ENCODE results near the gene ITGB1. TPM values are rescaled to one million over a fixed set of nuclear protein-coding genes. Genes with fewer than 3 reads are reported as not detected.

Gene ITGB1
- total and polyA plus RNA-seq, 9 donors = 308 to 467 (median 379) TPM

DNA sequence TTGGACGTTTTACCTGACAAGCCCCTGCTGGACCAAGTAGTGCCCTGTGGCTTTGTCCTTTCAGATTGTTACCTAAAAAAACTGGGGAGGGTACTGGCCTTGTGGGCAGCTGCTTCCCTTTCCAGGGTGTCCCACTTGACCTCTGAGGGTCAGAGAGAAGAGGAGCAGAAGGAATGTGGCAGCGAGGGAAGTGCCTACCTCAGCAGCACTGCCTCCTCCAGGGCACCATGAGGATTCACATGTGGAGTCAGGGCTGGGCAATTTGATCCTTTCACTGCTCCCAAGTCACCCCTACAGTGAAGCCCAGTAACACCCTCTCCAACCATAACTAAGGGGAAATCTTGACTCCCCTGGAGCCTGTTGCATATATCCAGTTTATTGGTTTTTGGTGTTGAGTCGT, 64.6 kb downstream of the ITGB1 start:
- WGBS (ENCODE audit: insufficient coverage) = 0% methylated on average over 1 of the region's 3 CpGs
- no peaks in the 10 kb centered on the region for H3K9me3 ChIP-seq (replicated peaks; ENCODE audit: control insufficient read depth, low read depth, low read length)
- no peaks in the 10 kb centered on the region for H3K4me1 ChIP-seq (ENCODE audit: control insufficient read depth, insufficient read depth, low read length)
- H3K27ac ChIP-seq (ENCODE audit: low read length) = no peak overlapping the region
- H3K36me3 ChIP-seq (ENCODE audit: control insufficient read depth, insufficient read depth, low read length) = peaks cover 9% of the 10 kb centered on the region
- DNase-seq = no peak
- no peak overlapping the region for H3K4me3 ChIP-seq (ENCODE audit: low read length)
- no peaks in the 10 kb centered on the region for H3K27me3 ChIP-seq (ENCODE audit: control insufficient read depth, insufficient read depth, low read length)

DNA sequence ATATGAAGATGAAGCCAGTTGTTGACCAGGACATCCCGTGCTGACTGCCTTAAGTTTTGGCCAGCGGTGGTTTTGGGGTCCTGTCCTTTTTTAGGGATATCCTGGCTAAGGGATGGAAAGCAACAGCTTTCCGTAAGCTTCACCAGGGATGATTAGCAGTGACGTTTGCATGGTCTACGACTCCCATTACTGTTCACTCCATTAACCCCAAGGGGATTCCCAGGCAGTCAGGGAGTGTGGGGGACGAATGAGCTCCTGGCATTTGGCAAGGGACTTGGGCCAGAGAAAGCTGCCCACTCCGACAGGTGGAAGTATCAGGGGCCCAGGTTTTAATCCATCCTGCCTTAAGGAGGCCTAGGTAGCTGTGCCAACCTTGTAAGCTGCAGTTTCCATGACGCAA, 66.8 kb downstream of the ITGB1 start:
- DNase-seq = peak; percentile 15
- Histone ChIP-seq H3K27ac (ENCODE audit: low read length) (no peak overlapping the region), H3K4me3 (ENCODE audit: low read length) (no peak overlapping the region), H3K9me3 (replicated peaks; ENCODE audit: control insufficient read depth, low read depth, low read length) (no peaks in the 10 kb centered on the region), H3K4me1 (ENCODE audit: control insufficient read depth, insufficient read depth, low read length) (no peaks in the 10 kb centered on the region), H3K36me3 (ENCODE audit: control insufficient read depth, insufficient read depth, low read length) (no peaks in the 10 kb centered on the region), H3K27me3 (ENCODE audit: control insufficient read depth, insufficient read depth, low read length) (no peaks in the 10 kb centered on the region)
- 82% methylated on average over 4 of the region's 8 CpGs for WGBS (ENCODE audit: insufficient coverage)

DNA sequence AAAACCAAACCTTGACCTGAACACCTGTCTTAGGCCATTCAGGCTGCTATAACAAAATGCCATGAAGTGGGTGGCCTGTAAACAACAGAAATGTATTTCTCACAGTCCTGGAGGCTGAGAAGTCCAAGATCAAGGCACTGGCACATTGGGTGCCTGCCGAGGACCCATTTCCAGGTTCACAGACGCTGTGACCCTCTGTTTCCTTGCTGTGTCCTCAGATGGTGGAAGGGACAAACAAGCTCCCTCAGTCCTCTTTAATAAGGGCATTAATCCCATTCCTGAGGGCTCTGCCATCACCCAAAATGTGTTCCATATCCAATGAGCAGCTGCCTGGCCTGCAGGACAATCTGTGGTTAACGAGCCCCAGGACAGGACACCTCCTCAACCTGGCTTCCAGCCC, 67.6 kb downstream of the ITGB1 start:
- 78% methylated on average over 2 of the region's 3 CpGs for WGBS (ENCODE audit: insufficient coverage)

DNA sequence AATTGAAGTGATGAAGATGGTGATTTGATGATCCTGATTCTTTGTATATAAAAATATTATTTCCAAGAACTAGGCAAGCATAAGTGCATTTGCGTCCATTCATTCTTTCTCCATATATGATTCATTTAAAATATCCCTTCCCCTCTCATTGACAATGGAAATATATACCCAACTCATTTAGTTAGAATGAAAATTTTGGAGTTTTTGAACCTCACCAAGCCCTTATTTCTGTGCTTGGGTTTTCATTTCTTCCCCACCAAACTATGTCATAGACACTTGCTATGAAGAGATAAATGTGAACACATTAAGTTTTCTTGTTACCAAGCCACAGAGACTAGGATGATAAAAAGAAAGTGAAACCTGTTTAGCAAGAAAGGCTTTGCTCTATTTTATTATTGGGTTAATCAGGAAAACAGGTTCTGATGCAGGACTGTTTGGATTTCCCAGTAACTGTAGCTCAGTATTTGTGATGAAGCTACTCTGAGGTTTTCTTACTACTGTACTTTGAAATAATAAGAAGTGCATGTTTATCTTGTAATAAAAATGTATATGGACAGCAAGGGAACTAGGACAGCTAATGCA, 68.3 kb downstream of the ITGB1 start:
- H3K4me3 ChIP-seq (ENCODE audit: low read length) = no peak overlapping the region
- no peak for DNase-seq
- no peaks in the 10 kb centered on the region for H3K27me3 ChIP-seq (ENCODE audit: control insufficient read depth, insufficient read depth, low read length)
- no peaks in the 10 kb centered on the region for H3K9me3 ChIP-seq (replicated peaks; ENCODE audit: control insufficient read depth, low read depth, low read length)
- no peaks in the 10 kb centered on the region for H3K36me3 ChIP-seq (ENCODE audit: control insufficient read depth, insufficient read depth, low read length)
- H3K27ac ChIP-seq (ENCODE audit: low read length) = no peak overlapping the region
- no CpG with 5 or more reads among the region's 1 CpG for WGBS (ENCODE audit: insufficient coverage)
- no peaks in the 10 kb centered on the region for H3K4me1 ChIP-seq (ENCODE audit: control insufficient read depth, insufficient read depth, low read length)

More for the DNA sequence above, 67.6 kb downstream of the ITGB1 start:
- Histone ChIP-seq H3K4me3 (ENCODE audit: low read length) (no peak overlapping the region), H3K9me3 (replicated peaks; ENCODE audit: control insufficient read depth, low read depth, low read length) (no peaks in the 10 kb centered on the region), H3K27me3 (ENCODE audit: control insufficient read depth, insufficient read depth, low read length) (no peaks in the 10 kb centered on the region), H3K36me3 (ENCODE audit: control insufficient read depth, insufficient read depth, low read length) (no peaks in the 10 kb centered on the region), H3K27ac (ENCODE audit: low read length) (no peak overlapping the region), H3K4me1 (ENCODE audit: control insufficient read depth, insufficient read depth, low read length) (no peaks in the 10 kb centered on the region)
- DNase-seq = no peak

DNA sequence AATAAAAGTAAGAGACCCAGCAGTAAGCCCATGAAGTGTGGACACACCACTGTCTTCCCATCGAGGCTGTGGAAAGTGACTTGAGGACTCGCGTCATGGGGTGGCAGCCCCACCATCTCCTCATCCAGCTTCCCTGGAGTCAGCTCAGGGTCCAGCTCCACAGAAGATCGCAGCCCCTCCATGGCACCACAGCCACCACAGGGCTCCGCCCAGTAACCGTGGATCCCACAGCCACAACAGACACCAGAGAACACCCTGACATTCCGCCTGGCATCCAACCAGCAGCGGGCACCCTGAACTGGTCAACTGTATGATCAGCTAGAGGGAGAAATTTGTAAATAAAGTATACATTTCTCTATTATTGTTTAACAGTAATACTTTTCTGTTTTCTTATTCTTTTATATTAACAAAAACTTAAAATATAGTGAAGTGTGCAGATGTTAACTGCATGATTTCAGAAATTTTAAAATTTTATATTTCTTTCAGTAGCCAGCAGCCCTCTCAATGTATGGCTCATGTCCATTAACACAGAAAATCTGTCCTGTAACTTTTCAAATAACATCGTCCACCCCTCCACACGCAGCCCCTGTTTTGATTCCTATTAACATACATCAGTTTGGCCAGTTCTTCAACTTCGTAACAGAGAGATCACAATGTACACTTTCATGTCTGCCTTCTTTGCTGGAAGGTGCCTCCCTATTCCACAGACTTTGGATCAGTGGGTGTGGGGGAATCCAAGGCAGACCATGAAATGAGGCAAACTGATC, 69.7 kb downstream of the ITGB1 start:
- Histone ChIP-seq H3K4me1 (ENCODE audit: control insufficient read depth, insufficient read depth, low read length) (no peaks in the 10 kb centered on the region), H3K27ac (ENCODE audit: low read length) (no peak overlapping the region), H3K27me3 (ENCODE audit: control insufficient read depth, insufficient read depth, low read length) (no peaks in the 10 kb centered on the region), H3K36me3 (ENCODE audit: control insufficient read depth, insufficient read depth, low read length) (no peaks in the 10 kb centered on the region), H3K9me3 (replicated peaks; ENCODE audit: control insufficient read depth, low read depth, low read length) (no peaks in the 10 kb centered on the region), H3K4me3 (ENCODE audit: low read length) (no peak overlapping the region)
- 96% methylated on average over 6 of the region's 11 CpGs for WGBS (ENCODE audit: insufficient coverage)
- DNase-seq = no peak

DNA sequence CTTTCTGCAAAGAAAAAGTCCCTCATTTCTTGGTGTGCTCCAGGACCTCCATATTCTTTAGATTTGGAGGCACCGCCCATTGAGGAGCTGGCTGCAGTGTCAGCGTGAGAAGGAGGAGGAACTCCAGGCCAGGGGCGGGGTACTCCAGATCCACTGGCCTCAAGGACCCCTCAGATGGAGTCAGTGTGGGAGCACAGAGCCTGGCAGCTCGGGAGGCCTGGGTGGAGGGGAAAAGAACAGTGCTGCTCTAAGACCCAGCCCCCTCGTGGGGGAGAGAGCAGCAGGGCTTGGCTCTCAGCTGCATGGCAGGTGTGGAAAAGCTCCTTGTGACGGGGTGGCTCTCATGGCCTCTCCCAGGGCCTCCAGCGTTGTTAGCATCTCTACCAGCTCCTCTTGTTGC, 70.5 kb downstream of the ITGB1 start:
- WGBS (ENCODE audit: insufficient coverage) = 80% methylated on average over 5 of the region's 7 CpGs
- Histone ChIP-seq H3K4me3 (ENCODE audit: low read length) (no peak overlapping the region), H3K27me3 (ENCODE audit: control insufficient read depth, insufficient read depth, low read length) (no peaks in the 10 kb centered on the region), H3K9me3 (replicated peaks; ENCODE audit: control insufficient read depth, low read depth, low read length) (no peaks in the 10 kb centered on the region), H3K36me3 (ENCODE audit: control insufficient read depth, insufficient read depth, low read length) (no peaks in the 10 kb centered on the region), H3K4me1 (ENCODE audit: control insufficient read depth, insufficient read depth, low read length) (no peaks in the 10 kb centered on the region), H3K27ac (ENCODE audit: low read length) (no peak overlapping the region)
- no peak for DNase-seq

DNA sequence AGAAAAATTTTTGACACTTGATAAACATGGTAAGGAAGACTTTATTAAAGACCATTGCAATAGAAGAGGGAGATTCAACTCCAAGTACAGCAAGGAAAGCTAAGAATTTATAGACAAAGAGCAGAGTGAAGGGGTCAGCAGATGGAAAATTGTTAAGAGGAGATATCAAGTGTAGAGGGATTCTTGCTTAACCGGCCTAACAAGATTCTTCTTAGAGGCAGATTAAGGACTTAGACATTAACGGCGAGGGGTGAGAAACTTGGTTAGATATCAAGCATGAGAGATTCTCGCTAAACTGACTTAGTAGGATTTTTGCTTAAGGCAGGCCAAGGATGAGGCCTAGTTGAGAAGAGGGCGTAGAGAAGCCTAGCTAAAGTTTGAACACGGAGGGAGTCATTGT, 76.0 kb downstream of the ITGB1 start:
- Histone ChIP-seq H3K27ac (ENCODE audit: low read length) (no peak overlapping the region), H3K36me3 (ENCODE audit: control insufficient read depth, insufficient read depth, low read length) (no peaks in the 10 kb centered on the region), H3K27me3 (ENCODE audit: control insufficient read depth, insufficient read depth, low read length) (no peaks in the 10 kb centered on the region), H3K4me1 (ENCODE audit: control insufficient read depth, insufficient read depth, low read length) (no peaks in the 10 kb centered on the region), H3K9me3 (replicated peaks; ENCODE audit: control insufficient read depth, low read depth, low read length) (no peaks in the 10 kb centered on the region), H3K4me3 (ENCODE audit: low read length) (no peak overlapping the region)
- 91% methylated on average over 6 of the region's 6 CpGs for WGBS (ENCODE audit: insufficient coverage)
- no peak for DNase-seq

DNA sequence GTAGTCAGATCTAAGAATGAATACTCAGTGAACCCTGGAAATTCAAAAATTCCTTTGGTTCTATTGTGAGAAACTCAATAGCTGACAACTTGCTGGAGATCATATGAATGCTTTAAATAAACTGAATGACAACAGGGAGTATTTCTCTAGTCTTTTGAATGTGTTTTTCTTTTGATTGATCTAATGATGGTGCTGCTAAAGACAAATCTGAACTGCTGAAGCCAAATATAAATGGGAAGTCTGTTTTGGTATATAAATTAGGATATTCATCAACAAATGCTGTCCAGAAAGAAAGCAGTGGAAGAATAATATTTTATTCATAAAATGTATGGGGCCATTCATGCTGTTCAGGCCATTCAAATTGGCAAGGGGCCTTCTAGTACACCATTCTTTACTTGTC, 79.4 kb downstream of the ITGB1 start:
- DNase-seq = no peak

DNA sequence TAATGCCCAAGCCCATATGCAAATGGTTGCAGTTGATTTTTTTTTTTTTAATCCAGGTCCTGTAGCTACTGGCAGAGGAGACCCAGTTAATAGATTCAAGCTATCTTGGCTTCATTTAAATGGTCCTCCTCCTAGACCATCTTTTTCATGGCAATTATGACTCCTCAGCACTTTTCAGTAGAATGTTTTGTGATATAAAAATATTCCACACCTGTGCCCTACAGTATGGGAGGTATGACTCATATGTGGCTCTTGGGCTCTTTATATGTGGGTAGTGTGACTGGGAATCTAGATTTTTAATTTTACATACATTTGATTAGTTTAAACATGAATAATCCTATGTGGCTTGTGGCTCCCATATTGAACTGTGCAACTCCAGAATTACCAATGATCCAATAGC, 80.1 kb downstream of the ITGB1 start:
- Histone ChIP-seq H3K27me3 (ENCODE audit: control insufficient read depth, insufficient read depth, low read length) (no peaks in the 10 kb centered on the region), H3K27ac (ENCODE audit: low read length) (no peak overlapping the region), H3K9me3 (replicated peaks; ENCODE audit: control insufficient read depth, low read depth, low read length) (no peaks in the 10 kb centered on the region), H3K36me3 (ENCODE audit: control insufficient read depth, insufficient read depth, low read length) (no peaks in the 10 kb centered on the region), H3K4me3 (ENCODE audit: low read length) (no peak overlapping the region), H3K4me1 (ENCODE audit: control insufficient read depth, insufficient read depth, low read length) (no peaks in the 10 kb centered on the region)
- DNase-seq = no peak

More for the DNA sequence above, 79.4 kb downstream of the ITGB1 start:
- no peaks in the 10 kb centered on the region for H3K36me3 ChIP-seq (ENCODE audit: control insufficient read depth, insufficient read depth, low read length)
- no peak overlapping the region for H3K4me3 ChIP-seq (ENCODE audit: low read length)
- H3K27me3 ChIP-seq (ENCODE audit: control insufficient read depth, insufficient read depth, low read length) = no peaks in the 10 kb centered on the region
- H3K27ac ChIP-seq (ENCODE audit: low read length) = no peak overlapping the region
- no peaks in the 10 kb centered on the region for H3K9me3 ChIP-seq (replicated peaks; ENCODE audit: control insufficient read depth, low read depth, low read length)
- no peaks in the 10 kb centered on the region for H3K4me1 ChIP-seq (ENCODE audit: control insufficient read depth, insufficient read depth, low read length)

DNA sequence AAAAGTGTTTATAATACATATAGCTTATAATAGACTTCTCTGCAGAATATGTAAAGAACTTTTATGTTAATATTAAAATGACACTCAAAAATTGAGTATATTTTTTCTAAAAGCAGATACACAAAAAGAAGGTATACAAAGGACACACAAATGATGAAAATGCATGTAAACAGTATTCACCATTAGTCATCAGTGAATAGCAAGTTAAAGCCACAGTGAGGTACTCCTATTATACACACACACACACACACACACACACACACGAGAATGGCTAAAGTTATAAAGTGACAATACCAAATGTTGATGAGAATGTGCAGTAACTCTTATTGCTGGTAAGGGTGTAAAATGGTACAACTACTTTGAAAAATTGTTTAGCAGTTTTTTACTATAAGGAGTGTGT, 92.9 kb downstream of the ITGB1 start:
- Histone ChIP-seq H3K4me3 (ENCODE audit: low read length) (no peak overlapping the region), H3K27me3 (ENCODE audit: control insufficient read depth, insufficient read depth, low read length) (no peaks in the 10 kb centered on the region), H3K9me3 (replicated peaks; ENCODE audit: control insufficient read depth, low read depth, low read length) (peaks cover 2% of the 10 kb centered on the region), H3K27ac (ENCODE audit: low read length) (no peak overlapping the region), H3K36me3 (ENCODE audit: control insufficient read depth, insufficient read depth, low read length) (no peaks in the 10 kb centered on the region), H3K4me1 (ENCODE audit: control insufficient read depth, insufficient read depth, low read length) (no peaks in the 10 kb centered on the region)
- DNase-seq = no peak
- WGBS (ENCODE audit: insufficient coverage) = no CpG with 5 or more reads among the region's 1 CpG

DNA sequence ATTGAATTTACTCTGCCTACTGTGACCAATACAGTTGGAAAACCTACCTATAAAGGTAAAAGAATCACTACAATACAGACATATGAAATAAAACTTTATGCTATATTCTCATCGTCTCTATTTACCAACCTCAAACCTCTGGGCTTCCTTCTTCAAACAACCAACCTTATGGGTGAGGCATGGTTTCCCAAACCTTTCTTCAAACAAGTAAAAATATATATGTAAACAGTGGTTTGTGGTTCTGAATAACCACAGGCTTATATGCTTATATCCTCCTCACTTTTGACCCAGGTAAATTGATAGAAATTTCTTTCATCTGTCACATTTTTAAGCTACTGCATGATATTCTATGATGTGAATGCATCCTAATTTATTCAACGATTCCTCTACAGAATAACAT, 103.6 kb downstream of the ITGB1 start:
- DNase-seq = no peak
- no CpG with 5 or more reads among the region's 2 CpGs for WGBS (ENCODE audit: insufficient coverage)
- Histone ChIP-seq H3K27ac (ENCODE audit: low read length) (no peak overlapping the region), H3K36me3 (ENCODE audit: control insufficient read depth, insufficient read depth, low read length) (no peaks in the 10 kb centered on the region), H3K4me3 (ENCODE audit: low read length) (no peak overlapping the region), H3K4me1 (ENCODE audit: control insufficient read depth, insufficient read depth, low read length) (no peaks in the 10 kb centered on the region), H3K27me3 (ENCODE audit: control insufficient read depth, insufficient read depth, low read length) (no peaks in the 10 kb centered on the region), H3K9me3 (replicated peaks; ENCODE audit: control insufficient read depth, low read depth, low read length) (no peaks in the 10 kb centered on the region)

Data from muscle of leg (tissue), 11 donors.